Measurements from ENCODE around the gene SLC16A8.
"Not testable (repeated sequence)": the region's sequence is repeated elsewhere in the genome, so short reads cannot be mapped to it uniquely, and the experiment has no call there.

SLC16A8 gene

GRCh38 chr22:38043151-38044039, 40.6 kb downstream of the SLC16A8 start:
- no peak for DNase-seq (ENCODE audit: low spot score)

GRCh38 chr22:38042488-38042790, 41.5 kb downstream of the SLC16A8 start:
- DNase-seq (ENCODE audit: low spot score): no peak

- no peak for DNase-seq (ENCODE audit: low spot score)
Observed at GRCh38 chr22:38041760-38042487, 42.1 kb downstream of the SLC16A8 start.

- no peak for DNase-seq (ENCODE audit: low spot score)
Observed at GRCh38 chr22:38040953-38041759, 42.8 kb downstream of the SLC16A8 start.

- DNase-seq (ENCODE audit: low spot score): no peak
Observed at GRCh38 chr22:38038890-38039812, 44.8 kb downstream of the SLC16A8 start.

GRCh38 chr22:38038426-38038825, 45.6 kb downstream of the SLC16A8 start:
- no peak for DNase-seq (ENCODE audit: low spot score)

GRCh38 chr22:38037367-38038150, 46.4 kb downstream of the SLC16A8 start:
- DNase-seq (ENCODE audit: low spot score): not testable (repeated sequence)

- DNase-seq (ENCODE audit: low spot score): no peak
Observed at GRCh38 chr22:38036392-38037062, 47.5 kb downstream of the SLC16A8 start.

GRCh38 chr22:38035530-38035885, 48.5 kb downstream of the SLC16A8 start:
- DNase-seq (ENCODE audit: low spot score): no peak

- no peak for DNase-seq (ENCODE audit: low spot score)
Observed at GRCh38 chr22:38034884-38035529, 49.0 kb downstream of the SLC16A8 start.

GRCh38 chr22:38034278-38034882, 49.6 kb downstream of the SLC16A8 start:
- DNase-seq (ENCODE audit: low spot score): peak; percentile 97

- DNase-seq (ENCODE audit: low spot score): no peak
Observed at GRCh38 chr22:38033522-38034277, 50.3 kb downstream of the SLC16A8 start.

GRCh38 chr22:38032681-38033521, 51.1 kb downstream of the SLC16A8 start:
- DNase-seq (ENCODE audit: low spot score): peak; percentile 50

GRCh38 chr22:38031491-38031890, 52.5 kb downstream of the SLC16A8 start:
- DNase-seq (ENCODE audit: low spot score): no peak

GRCh38 chr22:38030311-38031133, 53.5 kb downstream of the SLC16A8 start:
- DNase-seq (ENCODE audit: low spot score): no peak

GRCh38 chr22:38029901-38030300, 54.1 kb downstream of the SLC16A8 start:
- no peak for DNase-seq (ENCODE audit: low spot score)

- DNase-seq (ENCODE audit: low spot score): no peak
Observed at GRCh38 chr22:38029370-38029769, 54.6 kb downstream of the SLC16A8 start.

Data from GM03348 (cell line).